Lung (tissue), 12 donors: ENCODE measurements around the gene MRNIP. TPM values are rescaled to one million over a fixed set of nuclear protein-coding genes. Genes with fewer than 3 reads are reported as not detected.

Source experiments
- ATAC-seq: fragments of 200-7000 bp; cut with Tn5 transposase; one replicate; pipeline ENCODE4 v1.9.1; 2020; ENCODE audit warnings: moderate number of reproducible peaks; ENCODE audit not compliant: insufficient read depth, low FRiP score
- DNase-seq, 3 donors: peaks; one replicate each; pipeline ENCODE4 v3.0.0-alpha.2; 2013 to 2017
- H3K27ac ChIP-seq, 2 donors: one replicate each; pipeline ENCODE4 v1.5.1; 2013; ENCODE audit warnings: mild to moderate bottlenecking in 2 of 2, moderate library complexity in 2 of 2, control low read depth in 1 of 2, inconsistent platforms in 1 of 2, low read depth in 1 of 2, low read length in 1 of 2
- H3K27me3 ChIP-seq, 3 donors: one replicate each; pipeline ENCODE4 v1.5.1; 2013; ENCODE audit warnings: low read length in 2 of 3; ENCODE audit not compliant: control insufficient read depth in 3 of 3, insufficient read depth in 3 of 3
- H3K36me3 ChIP-seq, 4 donors: one replicate each; pipeline ENCODE4 v1.5.1; 2013; ENCODE audit warnings: low read length in 4 of 4, mild to moderate bottlenecking in 1 of 4, moderate library complexity in 1 of 4; ENCODE audit not compliant: control insufficient read depth in 4 of 4, insufficient read depth in 4 of 4
- H3K4me1 ChIP-seq, 5 donors: one replicate each; pipeline ENCODE4 v1.5.1; 2013; ENCODE audit warnings: low read length in 5 of 5, mild to moderate bottlenecking in 2 of 5, moderate library complexity in 1 of 5; ENCODE audit not compliant: control insufficient read depth in 5 of 5, insufficient read depth in 5 of 5
- H3K4me3 ChIP-seq: one replicate; pipeline ENCODE4 v1.5.1; 2013; ENCODE audit warnings: mild to moderate bottlenecking, control low read depth, moderate library complexity
- H3K9ac ChIP-seq, 2 donors: one replicate each; pipeline ENCODE4 v1.5.1; 2013; ENCODE audit warnings: low read length in 2 of 2, control low read depth in 1 of 2; ENCODE audit not compliant: insufficient read depth in 1 of 2
- H3K9me3 ChIP-seq, 4 donors: one replicate each; pipeline ENCODE4 v1.5.1; 2013; ENCODE audit warnings: low read length in 3 of 4, mild to moderate bottlenecking in 1 of 4, moderate library complexity in 1 of 4; ENCODE audit not compliant: control insufficient read depth in 4 of 4, insufficient read depth in 3 of 4
- CTCF ChIP-seq: IDR thresholded peaks from 2 replicates; pipeline ENCODE4 v1.5.1; 2012; ENCODE audit warnings: mild to moderate bottlenecking; ENCODE audit errors: control extremely low read depth, extremely low read depth
- WGBS, 2 donors: extraction: QIAGEN DNeasy Blood & Tissue Kit; methylation state at CpG; one replicate each; pipeline ENCODE4 v1.1.7; 2013; 5-methylcytosine and 5-hydroxymethylcytosine counted together
- polyA plus RNA-seq, 2 donors: library from polyadenylated mRNA; stranded (reverse); fragments of 200-250 nt; gene quantifications; one replicate each; pipeline ENCODE4 v1.2.1, GENCODE V29; 2013
- total RNA-seq, 2 donors: library from RNA; depleted of rRNA in 1 of 2; stranded (reverse); fragments of >200 nt in 1 of 2; gene quantifications; one replicate each; pipeline ENCODE4 v1.2.1, GENCODE V29; 2014 to 2021
- donor health status: control.
- donor health status: control.
- donor health status: Bipolar disorder and iron deficiency.
- donor health status: healthy.
- donor health status: DM: yes; HTN: yes; CAD: no.

The MRNIP gene
- total and polyA plus RNA-seq, 4 donors, result 15.4 to 51.0 (median 35.4) TPM

DNA sequence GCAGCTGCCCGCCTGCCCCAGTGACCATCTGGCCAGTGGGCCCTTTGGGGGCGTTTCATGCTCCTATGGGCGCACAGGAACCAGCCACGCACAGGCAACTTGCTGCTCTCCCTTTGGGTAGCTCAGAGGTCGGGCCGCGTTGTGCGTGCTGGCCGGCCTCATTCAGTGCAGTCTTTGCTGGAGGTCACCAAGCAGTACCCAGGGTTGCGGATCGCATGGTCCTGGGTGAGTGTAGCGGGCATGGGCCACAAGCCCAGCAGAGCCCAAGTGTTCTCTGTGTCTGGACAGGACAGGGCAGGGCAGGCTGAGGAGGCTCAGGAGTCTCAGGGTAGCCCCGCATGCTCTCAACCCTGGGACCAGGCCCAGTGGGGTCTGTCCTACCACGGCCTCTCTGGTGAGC lies 9.9 kb upstream of the MRNIP start:
- no peak for TF ChIP-seq CTCF
- 94 to 97% methylated on average over 14 of the region's 14 CpGs for WGBS, 2 donors
- Histone ChIP-seq H3K36me3 (peaks cover 8 to 77% (median 29%) of the 10 kb centered on the region in 4 donors), H3K4me3 (no peak overlapping the region), H3K27me3 (no peaks in the 10 kb centered on the region), H3K9me3 (no peaks in the 10 kb centered on the region), H3K27ac (no peak overlapping the region), H3K4me1 (peaks cover 0 to 4% (median 0%) of the 10 kb centered on the region in 5 donors), H3K9ac (no peak overlapping the region)
- ATAC-seq, result no peak
- DNase-seq, result no peak

- no peak overlapping the region for H3K9ac ChIP-seq
- TF ChIP-seq CTCF, result no peak
- H3K36me3 ChIP-seq, result peaks cover 9 to 76% (median 30%) of the 10 kb centered on the region in 4 donors
- no peak overlapping the region for H3K27ac ChIP-seq
- no peaks in the 10 kb centered on the region for H3K27me3 ChIP-seq
- no peak for DNase-seq
- H3K4me1 ChIP-seq, result peaks cover 0 to 4% (median 0%) of the 10 kb centered on the region in 5 donors
- H3K9me3 ChIP-seq, result peaks cover 0 to under 1% (median 0%) of the 10 kb centered on the region in 4 donors
- WGBS, 2 donors, result 93 to 96% methylated on average over 11 of the region's 11 CpGs
- ATAC-seq, result no peak
- no peak overlapping the region for H3K4me3 ChIP-seq
Measured at GRCh38 chr5:179867476-179867875, 8.9 kb upstream of the MRNIP start.

- Histone ChIP-seq H3K27ac (no peak overlapping the region), H3K9me3 (peaks cover 0 to 2% (median 0%) of the 10 kb centered on the region in 4 donors), H3K9ac (no peak overlapping the region), H3K4me1 (peaks cover 0 to 4% (median 0%) of the 10 kb centered on the region in 5 donors), H3K4me3 (no peak overlapping the region), H3K27me3 (no peaks in the 10 kb centered on the region), H3K36me3 (peaks cover 9 to 76% (median 33%) of the 10 kb centered on the region in 4 donors)
- TF ChIP-seq CTCF, result no peak
- no peak for ATAC-seq
- no peak for DNase-seq
- WGBS, 2 donors, result 93 to 96% methylated on average over 6 of the region's 6 CpGs
Measured at GRCh38 chr5:179867079-179867465, 8.5 kb upstream of the MRNIP start.
